GM21526 (cell line): Measurements from ENCODE around the gene MYO7A.

Source experiments
- ATAC-seq: cut with Tn5 transposase; IDR thresholded peaks from one replicate; pipeline ENCODE4 v1.9.1; 2021; ENCODE audit warnings: moderate library complexity; ENCODE audit not compliant: unreplicated experiment, low FRiP score

Gene MYO7A

GRCh38 chr11:77159219-77159936 is 31.3 kb downstream of the MYO7A start:
- no peak for ATAC-seq

- ATAC-seq, result no peak
Observed at GRCh38 chr11:77159937-77160495, 32.0 kb downstream of the MYO7A start.

- no peak for ATAC-seq
Observed at GRCh38 chr11:77163271-77163670, 35.2 kb downstream of the MYO7A start.

- ATAC-seq, result no peak
Observed at GRCh38 chr11:77165066-77165465, 37.0 kb downstream of the MYO7A start.

DNA sequence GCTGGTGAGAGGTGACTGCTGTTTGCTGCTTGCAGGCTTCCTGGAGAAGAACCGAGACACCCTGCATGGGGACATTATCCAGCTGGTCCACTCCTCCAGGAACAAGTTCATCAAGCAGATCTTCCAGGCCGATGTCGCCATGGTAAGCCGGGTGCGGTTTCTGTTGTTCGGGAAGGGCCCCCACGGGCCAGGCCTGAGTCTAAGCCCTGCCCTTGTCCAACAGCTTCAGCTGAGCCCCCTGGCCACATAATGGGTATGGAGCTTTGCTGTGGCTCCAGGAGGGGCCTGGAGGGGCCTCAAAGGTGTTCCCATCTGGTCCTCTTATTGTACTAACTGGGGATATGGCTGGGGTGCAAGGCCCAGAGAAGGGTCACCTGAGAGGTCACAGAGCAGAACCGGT is 38.0 kb downstream of the MYO7A start:
- no peak for ATAC-seq

- ATAC-seq, result no peak
Observed at GRCh38 chr11:77167111-77167626, 39.1 kb downstream of the MYO7A start.

- no peak for ATAC-seq
Observed at GRCh38 chr11:77167791-77168190, 39.7 kb downstream of the MYO7A start.

GRCh38 chr11:77170107-77170506 is 42.1 kb downstream of the MYO7A start:
- ATAC-seq, result no peak

- ATAC-seq, result no peak
Observed at GRCh38 chr11:77171254-77171653, 43.2 kb downstream of the MYO7A start.

DNA sequence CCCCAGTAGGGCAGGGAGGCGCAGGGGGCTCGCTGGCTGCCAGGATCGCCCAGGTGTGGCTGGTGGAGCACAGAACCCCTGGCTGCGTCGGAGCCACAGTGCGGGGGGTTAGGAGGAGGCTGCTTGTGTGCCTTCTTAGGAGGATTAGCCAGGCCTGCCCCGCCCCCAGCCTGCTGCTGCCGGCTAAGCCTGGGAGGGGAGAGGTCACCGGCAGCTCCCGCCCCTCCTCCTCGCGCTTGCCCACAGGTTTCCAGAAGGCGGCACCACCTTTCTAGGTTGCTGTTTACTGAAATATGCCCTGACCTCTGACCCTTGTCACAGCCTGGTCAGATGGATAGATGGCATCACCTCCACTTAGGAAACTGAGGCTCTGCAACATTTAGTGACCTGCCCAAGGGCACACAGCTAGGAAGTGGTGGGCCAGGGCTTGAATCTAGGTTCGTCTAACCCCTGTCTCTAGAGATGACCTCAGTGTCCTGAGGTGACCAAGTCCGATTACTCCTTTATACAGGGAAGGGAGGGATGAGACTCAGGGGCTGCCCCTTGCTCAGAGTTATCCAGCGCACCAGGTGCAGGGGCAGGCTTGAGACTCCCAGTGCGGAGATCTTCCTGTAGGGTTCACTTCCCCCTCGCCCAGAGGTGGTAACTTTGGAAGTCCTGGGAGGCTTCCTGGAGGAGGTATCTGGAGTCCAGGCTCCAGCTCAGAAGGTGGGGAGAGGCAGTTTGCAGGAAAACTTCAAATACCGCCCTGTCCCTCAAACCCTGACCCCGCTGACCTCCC is 44.0 kb downstream of the MYO7A start:
- no peak for ATAC-seq

GRCh38 chr11:77172666-77172982 is 44.6 kb downstream of the MYO7A start:
- ATAC-seq, result no peak

- ATAC-seq, result no peak
Observed at GRCh38 chr11:77173494-77173893, 45.4 kb downstream of the MYO7A start.

DNA sequence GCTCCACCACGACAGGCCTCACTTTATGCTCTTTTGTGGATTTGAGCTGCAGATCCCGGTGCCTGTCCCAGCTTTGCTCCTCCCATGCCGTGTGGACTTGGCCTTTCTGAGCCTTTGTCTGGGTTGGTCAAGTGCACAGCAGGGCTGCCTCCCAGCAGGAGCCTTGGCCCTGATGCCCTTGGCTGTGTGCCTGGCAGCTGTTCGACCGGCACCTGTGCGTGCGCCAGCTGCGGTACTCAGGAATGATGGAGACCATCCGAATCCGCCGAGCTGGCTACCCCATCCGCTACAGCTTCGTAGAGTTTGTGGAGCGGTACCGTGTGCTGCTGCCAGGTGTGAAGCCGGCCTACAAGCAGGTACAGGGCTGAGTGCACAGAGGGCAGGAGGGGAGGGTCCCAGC is 46.5 kb downstream of the MYO7A start:
- no peak for ATAC-seq

DNA sequence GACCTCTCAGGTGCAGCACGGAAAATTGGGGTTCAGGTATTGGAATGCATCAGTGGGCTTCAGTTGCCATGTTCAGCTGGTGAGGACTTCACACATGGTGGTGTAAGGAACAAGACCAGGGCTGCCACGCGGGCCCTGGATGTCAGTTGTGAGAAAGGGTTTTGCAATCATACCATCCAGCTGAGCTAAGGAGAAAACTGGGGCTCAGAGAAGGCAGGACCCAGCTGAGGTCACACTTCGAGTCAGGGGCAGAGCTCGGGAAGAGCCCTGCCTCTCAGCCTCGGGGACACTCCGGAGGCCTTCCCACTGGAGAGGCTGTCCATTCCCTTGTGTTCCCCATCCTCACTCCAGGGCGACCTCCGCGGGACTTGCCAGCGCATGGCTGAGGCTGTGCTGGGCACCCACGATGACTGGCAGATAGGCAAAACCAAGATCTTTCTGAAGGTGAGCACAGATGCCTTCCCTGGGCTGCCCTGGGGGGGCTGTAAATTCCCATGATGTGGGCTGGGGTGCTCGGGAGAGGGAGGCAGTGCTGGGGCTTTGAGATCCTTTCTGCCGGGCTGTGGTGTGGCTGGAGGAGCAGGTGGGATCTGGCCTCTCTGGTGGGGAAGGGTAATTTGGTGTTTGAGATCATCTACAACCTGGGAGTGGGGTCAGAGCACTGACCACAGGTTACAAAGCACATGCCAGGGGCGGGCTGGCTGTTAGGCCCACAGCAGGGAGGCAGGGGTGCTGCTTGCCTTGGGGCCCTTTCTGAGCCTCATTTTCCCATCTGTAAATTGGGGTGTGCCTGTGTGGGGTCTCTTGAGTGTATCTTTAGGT is 47.2 kb downstream of the MYO7A start:
- no peak for ATAC-seq

DNA sequence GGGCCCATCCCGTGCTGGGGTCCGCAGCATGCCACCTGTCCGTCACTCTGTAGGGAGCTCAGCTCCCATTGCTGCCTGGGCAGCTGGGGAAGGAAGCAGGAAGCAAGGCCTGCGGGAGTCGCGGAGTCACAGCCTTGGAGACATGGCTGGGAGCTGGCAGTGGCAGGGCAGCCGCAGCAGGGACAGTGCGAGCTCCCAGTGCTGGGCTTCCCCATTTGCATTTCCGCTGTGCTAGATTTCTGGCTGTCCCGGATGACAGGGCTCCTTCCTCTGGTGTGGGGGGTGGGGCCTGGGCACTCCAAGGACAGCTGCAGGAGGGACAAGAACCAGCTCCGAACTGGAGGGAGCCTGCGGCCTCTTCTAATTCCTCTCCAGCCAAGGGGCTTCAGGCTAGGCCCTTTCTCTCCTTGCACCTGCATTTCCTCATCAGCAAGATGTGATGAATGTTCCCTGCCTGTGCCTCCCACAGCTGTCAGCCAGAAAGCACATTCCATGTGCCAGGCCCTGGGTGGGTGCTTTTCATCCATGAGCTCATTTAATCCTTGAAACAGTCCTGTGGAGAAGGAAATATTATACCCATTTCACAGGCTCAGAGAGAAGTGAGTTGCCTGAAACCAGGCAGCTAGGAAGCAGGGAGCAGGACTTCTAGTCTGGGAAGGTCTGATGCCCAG is 48.0 kb downstream of the MYO7A start:
- no peak for ATAC-seq

GRCh38 chr11:77176996-77177395 is 49.0 kb downstream of the MYO7A start:
- ATAC-seq, result no peak

DNA sequence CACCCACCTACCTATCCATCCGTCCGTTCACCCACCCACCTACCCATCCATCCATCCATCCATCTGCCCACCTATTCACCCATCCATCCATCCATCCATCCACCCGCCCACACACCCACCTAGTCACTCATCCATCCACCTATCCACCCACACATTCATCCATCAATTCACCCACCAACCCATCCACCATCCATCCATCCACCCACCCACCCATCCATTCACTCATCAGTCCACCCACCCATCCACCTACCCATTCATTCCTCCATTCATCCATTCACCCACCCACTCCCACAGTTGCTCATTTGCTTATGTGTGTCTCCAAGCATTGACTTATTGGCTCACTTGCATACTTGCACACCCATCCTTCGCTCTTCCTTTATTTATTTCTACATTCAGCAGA is 50.1 kb downstream of the MYO7A start:
- ATAC-seq, result no peak

DNA sequence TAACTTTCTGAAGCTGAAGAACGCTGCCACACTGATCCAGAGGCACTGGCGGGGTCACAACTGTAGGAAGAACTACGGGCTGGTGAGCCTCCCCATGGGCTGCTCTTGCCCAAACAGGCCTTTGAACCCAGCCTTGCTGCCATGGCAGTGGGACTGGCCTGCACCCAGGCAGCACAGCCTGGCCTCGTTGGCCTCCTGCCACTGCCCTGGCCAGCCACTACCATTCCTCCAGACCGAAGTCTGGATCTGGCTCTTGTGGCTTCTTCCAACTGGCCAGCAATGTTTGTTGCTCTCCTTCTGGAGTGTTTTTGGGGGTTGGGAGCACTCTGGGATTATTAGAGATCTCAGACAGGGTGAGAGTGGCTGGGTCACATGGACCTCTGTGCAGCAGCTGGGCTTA is 51.0 kb downstream of the MYO7A start:
- no peak for ATAC-seq

GRCh38 chr11:77179681-77180080 is 51.6 kb downstream of the MYO7A start:
- ATAC-seq, result no peak

- no peak for ATAC-seq
Observed at GRCh38 chr11:77180346-77180745, 52.3 kb downstream of the MYO7A start.
